ENCODE data around the gene ATP8B3.
"Not testable (repeated sequence)": the region's sequence is repeated elsewhere in the genome, so short reads cannot be mapped to it uniquely, and the experiment has no call there.

ATP8B3 gene

DNA sequence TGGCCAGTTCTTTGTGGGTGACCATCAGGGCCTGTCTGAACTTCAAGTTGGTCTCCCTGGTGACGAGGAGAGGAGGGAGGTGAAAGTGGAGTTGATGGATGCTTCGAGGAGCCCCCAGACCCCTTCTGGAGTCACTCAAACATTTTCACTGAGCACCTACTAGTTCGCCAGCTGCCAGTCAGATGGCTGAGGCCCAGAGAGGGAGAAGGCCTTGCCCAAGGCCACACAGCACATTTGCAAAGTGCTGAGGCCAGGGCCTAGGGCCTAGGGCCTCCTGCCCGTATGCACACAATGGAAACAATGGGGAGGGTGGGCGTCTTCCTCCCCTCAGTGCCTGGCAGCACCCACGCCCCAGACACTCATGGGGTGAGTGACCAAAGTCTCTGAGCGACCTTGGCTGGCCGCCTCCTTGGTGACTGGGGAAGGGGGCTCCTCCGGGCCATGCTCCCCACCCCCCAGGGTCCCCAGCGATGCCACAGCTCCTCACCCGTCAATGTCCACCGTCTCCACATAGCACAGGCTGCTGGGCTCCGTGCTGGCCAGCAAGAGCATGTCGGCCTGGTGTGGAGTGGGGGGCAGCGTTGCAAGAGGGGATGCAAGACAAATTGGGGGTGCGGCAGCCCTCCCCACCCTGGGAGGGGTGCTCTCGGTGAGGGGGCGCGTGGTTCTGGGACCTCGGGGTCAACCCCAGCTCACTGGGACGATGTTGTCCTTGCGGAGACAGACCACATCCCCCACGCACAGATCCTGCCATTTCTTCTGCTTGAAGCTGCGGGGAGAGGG, 6.5 kb downstream of the ATP8B3 start:
- TF ChIP-seq POLR2A (IDR thresholded peaks at IDR 0.05; ENCODE audit: low read depth, low read length) (no peak), PAX5 (IDR thresholded peaks at IDR 0.05; ENCODE audit: insufficient read depth, low read length, severe bottlenecking) (no peak), SPI1 (IDR thresholded peaks at IDR 0.05; ENCODE audit: low read depth, low read length) (no peak), TAF1 (IDR thresholded peaks at IDR 0.05; ENCODE audit: low read depth, low read length) (no peak), POLR2AphosphoS5 (IDR thresholded peaks at IDR 0.05; ENCODE audit: low read depth, low read length) (no peak), POU2F2 (IDR thresholded peaks at IDR 0.05; ENCODE audit: low read depth, low read length) (no peak)

DNA sequence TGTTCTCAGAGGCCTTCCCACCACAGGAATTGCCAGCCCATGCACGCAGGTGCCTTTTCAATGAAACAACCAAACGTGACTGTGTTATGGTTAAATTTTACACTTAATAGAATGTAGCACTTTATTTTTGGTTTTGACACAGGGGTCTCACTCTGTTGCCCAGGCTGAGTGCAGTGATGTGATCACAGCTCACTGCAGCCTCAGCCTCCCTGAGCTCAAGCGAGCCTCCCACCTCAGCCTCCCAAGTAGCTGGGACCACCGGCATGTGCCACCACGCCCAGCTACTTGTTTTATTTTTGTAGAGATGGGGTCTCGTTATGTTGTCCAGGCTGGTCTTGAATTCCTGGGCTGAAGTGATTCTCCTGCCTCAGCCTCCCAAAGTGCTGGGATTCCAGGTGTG, 7.2 kb downstream of the ATP8B3 start:
- FAIRE-seq (no peak), DNase-seq (ENCODE audit: insufficient read length, low spot score) (no peak)
- TF ChIP-seq POU2F2 (IDR thresholded peaks at IDR 0.05; ENCODE audit: low read depth, low read length), result no peak
- no peak for TF ChIP-seq POLR2AphosphoS5 (IDR thresholded peaks at IDR 0.05; ENCODE audit: low read depth, low read length)
- no peak for TF ChIP-seq PAX5 (IDR thresholded peaks at IDR 0.05; ENCODE audit: insufficient read depth, low read length, severe bottlenecking)
- TF ChIP-seq SPI1 (IDR thresholded peaks at IDR 0.05; ENCODE audit: low read depth, low read length), result no peak
- TF ChIP-seq POLR2A (IDR thresholded peaks at IDR 0.05; ENCODE audit: low read depth, low read length), result no peak
- no peak for TF ChIP-seq TAF1 (IDR thresholded peaks at IDR 0.05; ENCODE audit: low read depth, low read length)

More for the DNA sequence above, 6.5 kb downstream of the ATP8B3 start:
- DNase-seq (ENCODE audit: insufficient read length, low spot score), result no peak
- no peak for FAIRE-seq

DNA sequence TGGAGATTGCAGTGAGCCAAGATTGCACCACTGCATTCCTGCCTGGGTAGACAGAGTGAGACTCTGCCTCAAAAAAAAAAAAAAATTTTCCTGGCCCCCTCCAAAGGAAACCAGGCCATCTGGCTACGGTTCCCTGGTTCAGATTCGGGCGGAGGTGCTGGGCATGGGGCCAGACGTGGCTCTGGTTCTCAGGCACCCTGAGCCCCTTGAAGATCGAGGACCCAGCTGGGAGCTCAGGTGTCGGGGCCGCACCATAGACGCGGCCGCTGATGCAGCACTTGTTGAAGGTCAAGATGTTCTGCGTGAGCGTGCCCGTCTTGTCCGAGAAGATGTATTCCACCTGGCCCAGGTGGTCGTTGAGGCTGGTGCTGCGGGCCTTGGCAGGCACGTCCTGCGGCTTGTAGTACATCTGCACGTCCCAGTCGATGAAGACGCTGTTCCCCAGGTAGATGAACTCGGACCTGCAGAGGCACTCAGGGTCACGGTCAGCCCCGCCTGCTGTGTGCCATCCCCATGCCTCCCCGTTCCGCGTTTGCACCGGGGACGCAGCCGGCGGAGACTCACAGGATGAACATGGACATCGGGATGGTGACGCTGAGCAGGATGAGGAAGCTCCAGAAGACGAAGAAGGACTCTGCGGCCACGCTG, 12.3 kb downstream of the ATP8B3 start:
- FAIRE-seq, result no peak
- no peak for TF ChIP-seq POLR2AphosphoS5 (IDR thresholded peaks at IDR 0.05; ENCODE audit: low read depth, low read length)
- TF ChIP-seq SPI1 (IDR thresholded peaks at IDR 0.05; ENCODE audit: low read depth, low read length), result no peak
- no peak for TF ChIP-seq POU2F2 (IDR thresholded peaks at IDR 0.05; ENCODE audit: low read depth, low read length)
- no peak for TF ChIP-seq POLR2A (IDR thresholded peaks at IDR 0.05; ENCODE audit: low read depth, low read length)
- TF ChIP-seq TAF1 (IDR thresholded peaks at IDR 0.05; ENCODE audit: low read depth, low read length), result no peak
- no peak for TF ChIP-seq PAX5 (IDR thresholded peaks at IDR 0.05; ENCODE audit: insufficient read depth, low read length, severe bottlenecking)
- no peak for DNase-seq (ENCODE audit: insufficient read length, low spot score)

DNA sequence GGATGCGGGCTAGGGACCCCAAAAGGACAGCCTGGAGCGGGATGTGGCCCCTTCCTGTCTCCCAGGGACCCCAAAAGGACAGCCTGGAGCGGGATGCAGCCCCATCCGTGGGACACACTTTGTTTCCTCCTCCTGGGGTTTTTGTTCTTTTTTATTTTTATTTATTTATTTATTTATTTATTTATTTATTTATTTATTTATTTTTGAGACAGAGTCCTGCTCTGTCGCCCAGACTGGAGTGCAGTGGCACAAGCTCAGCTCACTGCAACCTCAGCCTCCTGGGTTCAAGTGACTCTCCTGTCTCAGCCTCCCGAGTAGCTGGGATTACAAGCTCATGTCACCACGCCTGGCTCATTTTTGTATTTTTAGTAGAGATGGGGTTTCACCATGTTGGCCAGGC, 14.8 kb downstream of the ATP8B3 start:
- FAIRE-seq; DNase-seq (ENCODE audit: insufficient read length, low spot score): not testable (repeated sequence)

DNA sequence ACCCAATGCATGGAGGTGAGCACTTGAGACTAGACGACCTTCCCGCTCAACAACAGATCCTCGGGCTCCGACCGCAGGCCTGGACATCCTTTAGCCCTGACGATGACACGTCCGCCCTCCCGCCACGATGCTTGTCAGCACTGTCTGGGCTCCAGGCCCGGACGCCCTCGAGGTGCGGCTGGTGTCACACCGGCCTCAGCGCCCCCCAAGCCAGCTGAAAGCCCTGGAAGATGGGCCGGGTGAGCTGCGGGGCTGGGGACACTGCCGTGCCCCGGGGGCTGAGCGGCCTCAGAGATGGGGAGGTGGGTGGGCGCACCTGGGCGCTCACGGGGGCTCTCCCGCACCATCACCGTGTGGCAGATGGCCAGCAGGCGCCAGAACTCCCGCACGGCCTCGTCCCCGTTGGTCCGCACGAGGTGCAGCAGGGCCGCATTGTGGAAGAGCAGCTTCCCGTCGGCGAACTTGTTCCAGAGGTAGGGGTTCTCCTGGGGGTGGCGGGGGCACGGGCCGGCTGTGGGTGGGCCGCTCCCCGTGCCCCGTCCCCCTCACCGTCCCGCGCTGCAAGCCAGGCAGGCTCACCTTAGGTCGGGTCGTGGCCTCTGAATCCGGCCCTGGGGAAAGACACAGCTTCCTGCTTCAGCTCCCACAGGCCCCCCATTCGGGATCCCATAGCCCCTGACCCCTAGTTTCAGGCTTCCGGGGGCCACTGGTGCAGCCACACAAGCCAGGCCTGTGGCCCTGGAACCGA, 15.5 kb downstream of the ATP8B3 start:
- no peak for DNase-seq (ENCODE audit: insufficient read length, low spot score)

DNA sequence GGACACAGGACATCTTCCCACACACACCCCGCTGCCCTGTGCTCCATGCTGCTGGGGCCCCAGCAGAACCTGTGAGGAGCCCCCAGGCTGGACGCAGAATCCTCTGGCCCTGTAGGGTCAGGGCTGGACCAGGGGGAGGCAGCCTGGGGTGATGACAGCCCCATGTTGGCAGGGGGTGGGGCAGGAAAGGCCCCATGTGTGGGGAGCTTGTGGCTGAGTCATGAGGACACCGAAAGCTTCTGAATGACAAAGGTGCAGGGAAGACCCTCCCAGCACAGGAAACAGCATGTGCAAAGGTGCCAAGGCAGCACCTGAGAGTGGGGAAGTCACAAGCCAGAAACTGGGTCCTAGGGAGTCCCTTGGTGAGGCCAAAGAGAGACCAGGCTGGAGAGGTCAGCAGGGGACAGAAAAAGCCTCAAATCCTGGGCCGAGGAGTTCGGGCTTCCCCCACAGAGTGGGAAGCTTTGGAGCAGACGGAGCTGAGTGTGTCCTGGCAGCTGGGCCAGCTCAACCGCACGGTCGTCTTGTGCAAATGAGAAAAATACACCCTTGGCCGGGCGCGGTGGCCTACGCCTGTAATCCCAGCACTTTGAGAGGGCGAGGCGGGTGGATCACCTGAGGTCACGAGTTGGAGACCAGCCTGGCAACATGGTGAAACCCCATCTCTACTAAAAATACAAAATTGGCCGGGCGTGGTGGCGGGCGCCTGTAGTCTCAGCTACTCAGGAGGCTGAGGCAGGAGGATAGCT, 17.5 kb downstream of the ATP8B3 start:
- TF ChIP-seq SPI1 (IDR thresholded peaks at IDR 0.05; ENCODE audit: low read depth, low read length) (no peak), PAX5 (IDR thresholded peaks at IDR 0.05; ENCODE audit: insufficient read depth, low read length, severe bottlenecking) (no peak)
- no peak for DNase-seq (ENCODE audit: insufficient read length, low spot score)
- no peak for FAIRE-seq

More for the DNA sequence above, 15.5 kb downstream of the ATP8B3 start:
- no peak for TF ChIP-seq SPI1 (IDR thresholded peaks at IDR 0.05; ENCODE audit: low read depth, low read length)
- TF ChIP-seq PAX5 (IDR thresholded peaks at IDR 0.05; ENCODE audit: insufficient read depth, low read length, severe bottlenecking), result no peak
- no peak for TF ChIP-seq POLR2AphosphoS5 (IDR thresholded peaks at IDR 0.05; ENCODE audit: low read depth, low read length)
- no peak for TF ChIP-seq POU2F2 (IDR thresholded peaks at IDR 0.05; ENCODE audit: low read depth, low read length)
- TF ChIP-seq TAF1 (IDR thresholded peaks at IDR 0.05; ENCODE audit: low read depth, low read length), result no peak
- TF ChIP-seq POLR2A (IDR thresholded peaks at IDR 0.05; ENCODE audit: low read depth, low read length), result no peak
- FAIRE-seq, result no peak

DNA sequence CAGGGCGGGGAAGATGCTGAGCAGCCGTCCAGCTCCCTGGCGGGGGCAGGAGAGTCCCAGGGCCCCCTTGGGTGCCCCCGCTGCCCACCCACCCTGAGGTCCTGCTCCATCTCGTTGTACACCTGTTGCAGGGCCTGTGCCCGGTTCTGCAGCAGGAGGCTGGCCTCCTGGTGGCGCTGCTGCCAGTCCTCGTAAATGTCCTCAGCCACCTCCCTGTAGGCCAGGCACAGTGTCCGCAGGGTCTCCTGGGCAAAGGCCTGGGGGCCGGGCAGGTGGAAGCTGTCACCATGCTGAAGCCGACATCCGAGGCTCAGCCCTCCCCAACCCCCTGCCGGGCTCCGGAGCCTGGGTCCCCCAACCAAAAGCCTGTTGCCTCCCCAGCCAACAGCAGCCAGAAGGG, 20.2 kb downstream of the ATP8B3 start:
- TF ChIP-seq TAF1 (IDR thresholded peaks at IDR 0.05; ENCODE audit: low read depth, low read length) (no peak), POLR2AphosphoS5 (IDR thresholded peaks at IDR 0.05; ENCODE audit: low read depth, low read length) (no peak), PAX5 (IDR thresholded peaks at IDR 0.05; ENCODE audit: insufficient read depth, low read length, severe bottlenecking) (no peak), POLR2A (IDR thresholded peaks at IDR 0.05; ENCODE audit: low read depth, low read length) (no peak), POU2F2 (IDR thresholded peaks at IDR 0.05; ENCODE audit: low read depth, low read length) (no peak), SPI1 (IDR thresholded peaks at IDR 0.05; ENCODE audit: low read depth, low read length) (no peak)
- DNase-seq (ENCODE audit: insufficient read length, low spot score) (no peak), FAIRE-seq (no peak)

DNA sequence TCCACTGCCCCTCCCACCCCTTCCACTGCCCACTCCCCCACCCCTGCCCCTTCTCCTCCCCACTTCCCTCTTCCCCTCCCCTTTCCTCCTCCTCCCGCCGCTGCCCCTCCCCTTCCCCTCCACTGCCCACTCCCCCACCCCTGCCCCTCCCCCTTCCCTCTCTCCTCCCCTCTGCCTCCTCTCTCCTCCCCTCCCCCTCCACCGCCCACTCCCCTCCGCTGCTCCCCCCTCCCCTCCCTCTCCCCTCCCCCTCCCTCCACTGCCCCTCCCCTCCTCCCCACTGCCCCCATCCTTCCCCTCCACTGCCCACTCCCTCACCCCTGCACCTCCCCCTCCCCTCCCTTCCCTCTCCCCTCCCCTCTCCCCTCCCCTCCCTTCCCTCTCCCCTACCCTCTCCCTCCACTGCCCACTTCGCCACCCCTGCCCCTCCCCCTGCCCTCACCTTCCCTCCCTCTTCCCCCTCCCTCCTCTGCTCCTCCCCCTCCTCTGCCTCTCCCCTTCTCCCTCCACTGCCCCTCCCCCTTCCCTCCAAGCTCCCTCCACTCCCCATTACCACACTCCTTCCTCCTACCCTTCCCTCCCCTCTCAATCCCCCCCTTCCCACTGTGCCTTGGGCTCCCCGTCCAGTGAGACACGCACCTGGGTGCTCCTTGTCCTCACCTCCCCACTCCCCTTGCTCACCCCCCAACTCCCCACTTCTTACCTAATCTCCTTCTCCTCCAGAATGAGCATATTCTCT, 21.9 kb downstream of the ATP8B3 start:
- TF ChIP-seq SPI1 (IDR thresholded peaks at IDR 0.05; ENCODE audit: low read depth, low read length) (no peak), POU2F2 (IDR thresholded peaks at IDR 0.05; ENCODE audit: low read depth, low read length) (no peak), POLR2AphosphoS5 (IDR thresholded peaks at IDR 0.05; ENCODE audit: low read depth, low read length) (no peak), PAX5 (IDR thresholded peaks at IDR 0.05; ENCODE audit: insufficient read depth, low read length, severe bottlenecking) (no peak), TAF1 (IDR thresholded peaks at IDR 0.05; ENCODE audit: low read depth, low read length) (no peak)
- FAIRE-seq, result no peak
- no peak for DNase-seq (ENCODE audit: insufficient read length, low spot score)
